PC-9 (cell line): Measurements from ENCODE around the gene S100A14. TPM values are rescaled to one million over a fixed set of nuclear protein-coding genes. Genes with fewer than 3 reads are reported as not detected.
"Not testable (repeated sequence)": the region's sequence is repeated elsewhere in the genome, so short reads cannot be mapped to it uniquely, and the experiment has no call there.

Experiments used
- BruUV-seq: library from RNA; stranded (reverse); fragments of 400-500 nt; replicated peaks from 2 replicates; lab custom pipeline; 2021; lab: Mats Ljungman, UMichigan
- CTCF ChIA-PET: fragments of 300-600 bp; sonication (Branson Sonifier 250); formaldehyde crosslinking; loops from one replicate; lab custom pipeline; 2022; ENCODE audit warnings: antibody characterized with exemption; lab: Charles Lee
- POLR2A ChIA-PET: fragments of 300-600 bp; sonication (Branson Sonifier 250); formaldehyde crosslinking; loops from one replicate; lab custom pipeline; 2022; ENCODE audit warnings: antibody characterized with exemption; ENCODE audit not compliant: unreplicated experiment; lab: Charles Lee
- DNase-seq, 2 experiments: peaks; one replicate each; pipeline versions ENCODE4 v3.0.0 to v3.0.0-alpha.2; 2015 to 2022; ENCODE audit warnings: mixed read lengths in 1 of 2
- H2AFZ ChIP-seq: fragments of 200-600 bp; sonication (generic); 2 replicates; pipeline ENCODE4 v1.8.1; 2017; ENCODE audit warnings: antibody characterized with exemption
- H3F3A ChIP-seq: fragments of 200-600 bp; sonication (generic); 2 replicates; pipeline ENCODE4 v1.8.1; 2017; ENCODE audit warnings: antibody characterized with exemption, mild to moderate bottlenecking, low read depth; ENCODE audit not compliant: insufficient read depth
- H3K27ac ChIP-seq: fragments of 200-600 bp; sonication (generic); 2 replicates; pipeline ENCODE4 v1.6.1; 2016; ENCODE audit warnings: mixed run types
- H3K27me3 ChIP-seq: fragments of 200-600 bp; sonication (generic); 2 replicates; pipeline ENCODE4 v1.6.1; 2016; ENCODE audit warnings: low read depth, mixed run types; ENCODE audit not compliant: insufficient read depth
- H3K36me3 ChIP-seq: fragments of 200-600 bp; sonication (generic); 2 replicates; pipeline ENCODE4 v1.6.1; 2016; ENCODE audit warnings: low read depth, mixed run types
- H3K4me1 ChIP-seq: fragments of 200-600 bp; sonication (generic); replicated peaks from 2 replicates; pipeline ENCODE4 v1.6.1; 2016; ENCODE audit warnings: mixed run types; ENCODE audit not compliant: insufficient read depth
- H3K4me2 ChIP-seq: fragments of 200-600 bp; sonication (generic); 2 replicates; pipeline ENCODE4 v1.6.1; 2017; ENCODE audit warnings: mixed run types
- H3K4me3 ChIP-seq: fragments of 200-600 bp; sonication (generic); 2 replicates; pipeline ENCODE4 v1.6.1; 2016; ENCODE audit warnings: mixed run types
- H3K79me2 ChIP-seq: fragments of 200-600 bp; sonication (generic); 2 replicates; pipeline ENCODE4 v1.6.1; 2017; ENCODE audit warnings: low read depth, mixed run types
- H3K9me2 ChIP-seq: fragments of 200-600 bp; sonication (generic); 2 replicates; pipeline ENCODE4 v1.8.1; 2017; ENCODE audit warnings: mild to moderate bottlenecking; ENCODE audit not compliant: insufficient read depth
- H3K9me3 ChIP-seq: fragments of 200-600 bp; sonication (generic); 2 replicates; pipeline ENCODE4 v1.8.1; 2016; ENCODE audit warnings: low read depth; ENCODE audit not compliant: insufficient read depth
- H4K20me1 ChIP-seq: fragments of 200-600 bp; sonication (generic); 2 replicates; pipeline ENCODE4 v1.8.1; 2017; ENCODE audit not compliant: insufficient read depth
- EZH2 ChIP-seq: fragments of 200-600 bp; sonication (generic); IDR thresholded peaks from 2 replicates; pipeline ENCODE4 v1.8.0; 2017; ENCODE audit warnings: antibody characterized with exemption, low read depth
- intact Hi-C: fragments of 100-400 bp; cut with micrococcal nuclease; formaldehyde crosslinking; loops from one replicate; pipeline ENCODE4 v1.10.0; 2022; ENCODE audit not compliant: unreplicated experiment
- total RNA-seq: library from RNA; stranded (reverse); gene quantifications from 2 replicates; pipeline ENCODE4 v1.2.3, GENCODE V29; 2021
- TF ChIP-seq, protein P1 (sequence below): fragments of 200-600 bp; sonication (generic); conservative IDR thresholded peaks from 2 replicates; pipeline ENCODE4 v1.6.1; 2017; ENCODE audit warnings: mixed run types, antibody characterized with exemption, mild to moderate bottlenecking, moderate library complexity

Gene S100A14
- total RNA-seq, 1 experiment from 2014 or later: 411 TPM

DNA sequence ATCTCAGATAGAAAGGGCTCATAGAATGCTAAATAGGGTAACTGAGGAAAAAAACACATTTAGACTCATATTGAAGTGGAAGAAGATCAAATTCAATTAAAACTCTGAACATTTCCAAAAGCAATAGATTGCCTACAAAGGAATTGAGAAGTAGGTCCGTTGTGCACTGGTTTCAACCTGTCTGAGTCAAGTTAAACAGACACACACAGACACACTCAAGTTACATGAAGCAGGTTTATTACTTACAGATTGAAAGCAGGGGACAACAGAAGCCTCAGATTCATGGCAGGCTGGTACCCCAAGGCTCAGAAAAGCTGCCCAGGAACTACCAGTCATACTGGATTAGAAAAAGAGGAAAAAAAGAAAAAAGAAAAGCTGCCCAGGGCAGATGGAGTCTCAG, 29.8 kb downstream of the S100A14 start:
- Histone ChIP-seq H3K4me1 (peaks cover 17% of the 10 kb centered on the region), H3K27ac (no peak overlapping the region), H3F3A (no peaks in the 10 kb centered on the region; the same call in 1 of the 2 replicates), H3K9me2 (no peaks in the 10 kb centered on the region), H3K79me2 (no peaks in the 10 kb centered on the region), H3K9me3 (no peaks in the 10 kb centered on the region), H2AFZ (no peak overlapping the region), H3K27me3 (no peaks in the 10 kb centered on the region), H3K36me3 (no peaks in the 10 kb centered on the region), H3K4me3 (no peak overlapping the region), H4K20me1 (no peaks in the 10 kb centered on the region), H3K4me2 (no peak overlapping the region)
- DNase-seq: no peak
- BruUV-seq: no TSS peak
- no peak for TF ChIP-seq EZH2
- TF ChIP-seq, protein P1, sequence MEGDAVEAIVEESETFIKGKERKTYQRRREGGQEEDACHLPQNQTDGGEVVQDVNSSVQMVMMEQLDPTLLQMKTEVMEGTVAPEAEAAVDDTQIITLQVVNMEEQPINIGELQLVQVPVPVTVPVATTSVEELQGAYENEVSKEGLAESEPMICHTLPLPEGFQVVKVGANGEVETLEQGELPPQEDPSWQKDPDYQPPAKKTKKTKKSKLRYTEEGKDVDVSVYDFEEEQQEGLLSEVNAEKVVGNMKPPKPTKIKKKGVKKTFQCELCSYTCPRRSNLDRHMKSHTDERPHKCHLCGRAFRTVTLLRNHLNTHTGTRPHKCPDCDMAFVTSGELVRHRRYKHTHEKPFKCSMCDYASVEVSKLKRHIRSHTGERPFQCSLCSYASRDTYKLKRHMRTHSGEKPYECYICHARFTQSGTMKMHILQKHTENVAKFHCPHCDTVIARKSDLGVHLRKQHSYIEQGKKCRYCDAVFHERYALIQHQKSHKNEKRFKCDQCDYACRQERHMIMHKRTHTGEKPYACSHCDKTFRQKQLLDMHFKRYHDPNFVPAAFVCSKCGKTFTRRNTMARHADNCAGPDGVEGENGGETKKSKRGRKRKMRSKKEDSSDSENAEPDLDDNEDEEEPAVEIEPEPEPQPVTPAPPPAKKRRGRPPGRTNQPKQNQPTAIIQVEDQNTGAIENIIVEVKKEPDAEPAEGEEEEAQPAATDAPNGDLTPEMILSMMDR: no peak
- POLR2A ChIA-PET: interaction anchor here (0.7 kb wide), 2 partner anchors 41 to 155 kb away, joined by 14 to 34 read pairs; partner anchors contain the start of gene S100A4
- CTCF ChIA-PET: no interaction called here
- intact Hi-C loops: no loop called here

DNA sequence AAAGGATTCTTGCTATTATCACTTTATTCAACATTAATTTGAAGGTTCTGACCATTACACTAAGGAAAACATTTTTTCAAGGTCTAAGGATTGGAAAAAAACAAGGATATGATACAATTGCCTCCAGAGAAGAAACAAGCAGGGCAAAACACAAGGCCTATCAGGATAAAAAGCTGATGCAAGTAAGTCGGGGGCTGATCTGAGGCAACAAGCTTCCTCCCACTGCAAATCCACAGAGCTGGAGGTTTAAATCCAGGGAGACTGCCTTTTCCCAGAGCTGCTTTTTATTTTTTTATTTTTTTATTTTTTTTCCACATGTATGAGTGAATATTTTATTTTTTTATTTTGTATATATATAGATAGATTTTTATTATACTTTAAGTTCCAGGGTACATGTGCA, 31.1 kb downstream of the S100A14 start:
- H3K4me1 ChIP-seq: peaks cover 17% of the 10 kb centered on the region
- H3F3A ChIP-seq: no peaks in the 10 kb centered on the region; the same call in 1 of the 2 replicates
- no peak overlapping the region for H2AFZ ChIP-seq
- H3K27ac ChIP-seq: no peak overlapping the region
- ChIA-PET CTCF (interaction anchor here (0.5 to 0.9 kb wide), 2 partner anchors 42 to 66 kb away, joined by 3 to 4 read pairs; partner anchors contain the start of gene S100A13), POLR2A (interaction anchor here (0.7 kb wide), 1 partner anchor 521 kb away, joined by 5 read pairs; no protein-coding TSS in a partner anchor)
- no peaks in the 10 kb centered on the region for H3K9me2 ChIP-seq
- no peaks in the 10 kb centered on the region for H3K27me3 ChIP-seq
- intact Hi-C loops: no loop called here
- BruUV-seq: no TSS peak
- no peaks in the 10 kb centered on the region for H4K20me1 ChIP-seq
- H3K79me2 ChIP-seq: no peaks in the 10 kb centered on the region
- TF ChIP-seq, protein P1: no peak
- no peak for TF ChIP-seq EZH2
- no peak overlapping the region for H3K4me3 ChIP-seq
- DNase-seq: no peak
- no peaks in the 10 kb centered on the region for H3K9me3 ChIP-seq
- H3K36me3 ChIP-seq: no peaks in the 10 kb centered on the region
- no peak overlapping the region for H3K4me2 ChIP-seq

DNA sequence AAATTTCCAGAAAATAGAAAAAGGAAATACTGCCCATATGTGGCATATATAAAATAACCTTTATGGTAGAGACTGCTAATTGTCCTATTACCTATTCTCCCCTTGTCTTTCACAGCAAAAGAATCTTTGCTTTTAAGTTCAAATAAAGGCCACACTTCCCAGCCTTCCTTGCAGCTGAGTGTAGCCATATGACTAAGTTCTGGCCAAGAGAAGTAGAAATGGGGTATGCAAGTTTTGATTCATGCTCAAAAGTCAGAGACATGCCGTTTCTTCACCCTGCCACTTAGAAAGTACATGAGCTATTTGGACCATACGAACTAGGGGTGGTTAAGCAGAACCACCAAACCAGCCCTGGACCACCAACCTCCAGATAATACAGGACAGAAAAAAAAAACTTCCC, 32.1 kb downstream of the S100A14 start:
- no peak for TF ChIP-seq EZH2
- TF ChIP-seq, protein P1: no peak
- Histone ChIP-seq H3K27me3 (no peaks in the 10 kb centered on the region), H3K9me3 (no peaks in the 10 kb centered on the region), H3K27ac (no peak overlapping the region), H3K79me2 (no peaks in the 10 kb centered on the region), H3F3A (no peaks in the 10 kb centered on the region; the same call in 1 of the 2 replicates), H3K4me2 (no peak overlapping the region), H3K9me2 (no peaks in the 10 kb centered on the region), H3K36me3 (no peaks in the 10 kb centered on the region), H4K20me1 (no peaks in the 10 kb centered on the region), H3K4me3 (no peak overlapping the region), H2AFZ (no peak overlapping the region), H3K4me1 (peaks cover 17% of the 10 kb centered on the region)
- CTCF ChIA-PET: no interaction called here
- no TSS peak for BruUV-seq
- no peak for DNase-seq
- intact Hi-C loops: no loop called here
- POLR2A ChIA-PET: no interaction called here

DNA sequence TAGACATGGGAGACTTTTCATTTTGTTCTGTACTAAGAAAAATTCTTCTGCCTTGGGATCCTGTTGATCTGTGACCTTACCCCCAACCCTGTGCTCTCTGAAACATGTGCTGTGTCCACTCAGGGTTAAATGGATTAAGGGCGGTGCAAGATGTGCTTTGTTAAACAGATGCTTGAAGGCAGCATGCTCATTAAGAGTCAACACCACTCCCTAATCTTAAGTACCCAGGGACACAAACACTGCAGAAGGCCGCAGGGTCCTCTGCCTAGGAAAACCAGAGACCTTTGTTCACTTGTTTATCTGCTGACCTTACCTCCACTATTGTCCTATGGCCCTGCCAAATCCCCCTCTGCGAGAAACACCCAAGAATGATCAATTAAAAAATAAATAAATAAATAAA, 32.6 kb downstream of the S100A14 start:
- BruUV-seq, DNase-seq, H3K9me2 ChIP-seq, H3K9me3 ChIP-seq, H2AFZ ChIP-seq, intact Hi-C loops, H3K27ac ChIP-seq, H3K36me3 ChIP-seq, CTCF ChIA-PET, H3K4me2 ChIP-seq, H3K79me2 ChIP-seq, POLR2A ChIA-PET, H4K20me1 ChIP-seq, H3F3A ChIP-seq, H3K27me3 ChIP-seq, H3K4me3 ChIP-seq: not testable (repeated sequence)
- H3K4me1 ChIP-seq: peaks cover 17% of the 10 kb centered on the region

DNA sequence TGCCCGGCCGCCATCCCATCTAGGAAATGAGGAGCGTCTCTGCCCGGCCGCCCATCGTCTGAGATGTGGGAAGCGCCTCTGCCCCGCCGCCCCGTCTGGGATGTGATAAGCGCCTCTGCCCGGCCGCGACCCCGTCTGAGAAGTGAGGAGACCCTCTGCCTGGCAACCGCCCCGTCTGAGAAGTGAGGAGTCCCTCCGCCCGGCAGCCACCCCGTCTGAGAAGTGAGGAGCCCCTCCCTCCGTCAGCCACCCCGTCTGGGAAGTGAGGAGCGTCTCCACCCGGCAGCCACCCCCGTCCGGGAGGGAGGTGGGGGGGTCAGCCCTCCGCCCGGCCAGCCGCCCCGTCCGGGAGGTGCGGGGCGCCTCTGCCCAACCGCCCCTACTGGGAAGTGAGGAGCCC, 33.3 kb downstream of the S100A14 start:
- H3K4me2 ChIP-seq, H3F3A ChIP-seq, H3K9me3 ChIP-seq, H2AFZ ChIP-seq, intact Hi-C loops, BruUV-seq, H3K79me2 ChIP-seq, H3K4me3 ChIP-seq, CTCF ChIA-PET, H3K27me3 ChIP-seq, POLR2A ChIA-PET, H3K36me3 ChIP-seq, H3K9me2 ChIP-seq, H3K27ac ChIP-seq, DNase-seq, H3K4me1 ChIP-seq, H4K20me1 ChIP-seq: not testable (repeated sequence)
